Activated T-cell treated with anti-CD3 and anti-CD28 coated beads for 1 hour (primary cell): Measurements from ENCODE around the gene LYVE1.

Source experiments
- DNase-seq: peaks from one replicate; pipeline ENCODE4 v3.0.0-alpha.2; 2020; ENCODE audit warnings: low read depth

Gene LYVE1

DNA sequence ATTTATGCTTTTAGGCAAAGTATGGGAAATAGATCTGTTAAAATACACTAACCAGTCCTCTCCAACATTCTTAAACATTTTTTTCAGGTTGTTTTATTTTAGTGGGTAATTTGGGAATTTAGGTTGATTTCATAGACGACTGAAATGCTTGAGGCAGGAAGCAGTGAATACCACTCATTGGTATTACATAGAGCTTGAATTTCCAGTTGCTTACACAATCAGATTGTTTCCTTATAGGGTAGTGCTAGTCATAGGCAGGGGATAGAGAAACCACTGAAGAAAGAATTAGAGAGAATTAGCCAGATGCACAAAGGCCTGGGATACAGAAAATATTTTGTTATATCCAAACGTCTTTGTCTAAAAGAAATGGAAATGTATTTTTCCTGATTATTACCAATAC, 23.9 kb upstream of the LYVE1 start:
- no peak for DNase-seq

DNA sequence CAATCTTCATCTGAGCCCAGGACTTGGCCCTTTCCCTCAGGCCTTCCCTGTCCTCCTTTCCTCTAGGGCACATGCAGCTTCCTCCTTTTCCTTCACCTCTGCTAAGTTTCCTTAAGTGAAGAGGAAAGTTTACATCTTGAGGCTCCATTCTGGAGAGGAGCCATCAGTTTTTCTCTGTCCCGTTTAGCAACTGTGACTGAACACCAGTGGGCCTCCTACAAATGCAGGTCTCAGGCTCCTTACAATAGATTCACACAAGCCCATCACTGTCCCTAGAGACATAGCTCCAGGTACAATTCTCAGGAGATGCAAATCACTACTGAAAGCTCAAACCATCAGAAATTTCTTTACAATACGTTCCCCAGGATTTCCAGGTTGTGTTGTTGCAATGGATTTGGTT, 23.3 kb upstream of the LYVE1 start:
- DNase-seq: no peak

- no peak for DNase-seq
Observed at GRCh38 chr11:10590218-10590915, 21.9 kb upstream of the LYVE1 start.

DNA sequence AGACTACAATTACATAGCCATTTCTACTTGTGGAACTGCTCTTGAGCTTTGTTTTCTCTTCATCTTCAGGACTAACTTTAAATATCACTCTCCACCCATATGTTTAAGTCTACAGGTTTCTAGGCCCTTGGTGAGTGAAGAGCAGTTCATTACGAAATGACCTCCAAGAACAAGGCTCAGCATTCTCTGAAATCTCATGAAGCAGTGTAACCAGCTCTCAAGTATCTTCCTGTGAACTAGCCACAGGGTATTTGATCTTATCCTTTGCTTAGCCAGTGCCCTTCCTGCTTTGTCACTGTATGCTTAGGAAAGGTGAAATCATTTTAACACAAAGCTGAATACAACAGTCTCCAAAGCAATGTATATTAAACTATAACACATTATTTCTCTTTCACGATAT, 20.4 kb upstream of the LYVE1 start:
- DNase-seq: no peak

GRCh38 chr11:10587995-10588394, 19.5 kb upstream of the LYVE1 start:
- no peak for DNase-seq

GRCh38 chr11:10587388-10587787, 18.9 kb upstream of the LYVE1 start:
- DNase-seq: no peak

DNA sequence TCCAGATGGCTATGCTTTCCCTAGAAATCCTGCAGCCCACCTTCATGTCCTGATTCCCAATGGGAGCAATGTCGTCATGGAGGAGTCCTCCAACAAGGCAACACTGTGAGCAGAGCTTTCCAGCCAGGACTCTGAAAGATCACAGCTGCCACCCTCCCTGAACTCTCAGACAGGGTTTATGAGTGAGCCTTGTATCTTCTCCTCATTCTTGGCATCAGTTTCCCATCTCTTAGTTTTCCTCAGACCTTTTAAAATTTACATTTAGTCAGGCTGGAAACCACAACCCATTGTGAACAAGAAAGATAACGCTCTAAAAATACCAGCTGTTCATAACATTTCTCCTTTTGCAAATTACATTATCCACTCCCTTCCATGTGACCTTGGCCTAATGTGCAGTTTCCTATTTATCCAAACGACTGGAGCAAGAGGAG, 15.6 kb upstream of the LYVE1 start:
- DNase-seq: no peak

- DNase-seq: no peak
Observed at GRCh38 chr11:10581481-10582019, 13.1 kb upstream of the LYVE1 start.

DNA sequence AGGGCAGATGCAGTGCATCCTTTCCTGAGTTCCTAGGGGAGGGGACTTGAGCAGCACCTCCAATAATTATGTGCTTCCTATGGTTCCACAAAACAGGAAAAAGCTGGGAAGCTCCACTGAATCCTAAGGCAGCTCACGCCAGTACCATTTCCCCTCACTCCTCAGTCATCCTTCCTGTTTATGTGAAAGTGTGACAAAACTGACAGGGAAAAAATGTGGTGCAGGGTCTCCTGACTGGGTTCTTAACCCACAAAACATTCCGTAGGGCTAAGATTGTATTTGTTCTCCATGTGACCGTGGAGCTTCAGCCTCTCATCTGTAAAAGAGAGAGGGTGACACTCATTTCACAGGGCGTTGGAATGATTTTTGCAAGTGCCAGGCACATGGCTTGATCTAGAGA, 12.2 kb upstream of the LYVE1 start:
- no peak for DNase-seq

GRCh38 chr11:10579700-10580099, 11.2 kb upstream of the LYVE1 start:
- no peak for DNase-seq

- DNase-seq: no peak
Observed at GRCh38 chr11:10576035-10576398, 7.6 kb upstream of the LYVE1 start.

- DNase-seq: no peak
Observed at GRCh38 chr11:10575346-10576034, 7.0 kb upstream of the LYVE1 start.

GRCh38 chr11:10573556-10573955, 5.1 kb upstream of the LYVE1 start:
- DNase-seq: no peak

DNA sequence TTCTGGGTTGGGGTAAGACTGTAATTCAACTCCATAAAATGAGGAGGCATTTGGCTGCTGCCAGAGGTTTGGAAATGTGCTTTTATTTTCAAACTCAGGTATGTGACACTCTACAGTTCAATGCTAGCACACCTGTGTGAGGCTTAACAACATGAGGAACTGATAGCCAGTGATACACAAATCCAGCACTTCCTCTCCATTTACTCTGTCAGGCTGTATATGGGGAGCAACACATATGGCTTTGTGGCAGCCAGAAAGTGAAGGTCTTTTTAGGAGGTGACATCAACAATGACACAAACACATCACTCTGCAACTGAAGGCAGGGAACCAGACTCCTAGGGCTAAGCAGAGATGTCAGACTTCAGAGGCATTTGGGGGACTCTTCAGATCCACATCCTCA, 4.6 kb upstream of the LYVE1 start:
- no peak for DNase-seq

GRCh38 chr11:10572533-10572932, 4.1 kb upstream of the LYVE1 start:
- DNase-seq: no peak

GRCh38 chr11:10567446-10567845, 1.0 kb downstream of the LYVE1 start:
- no peak for DNase-seq

DNA sequence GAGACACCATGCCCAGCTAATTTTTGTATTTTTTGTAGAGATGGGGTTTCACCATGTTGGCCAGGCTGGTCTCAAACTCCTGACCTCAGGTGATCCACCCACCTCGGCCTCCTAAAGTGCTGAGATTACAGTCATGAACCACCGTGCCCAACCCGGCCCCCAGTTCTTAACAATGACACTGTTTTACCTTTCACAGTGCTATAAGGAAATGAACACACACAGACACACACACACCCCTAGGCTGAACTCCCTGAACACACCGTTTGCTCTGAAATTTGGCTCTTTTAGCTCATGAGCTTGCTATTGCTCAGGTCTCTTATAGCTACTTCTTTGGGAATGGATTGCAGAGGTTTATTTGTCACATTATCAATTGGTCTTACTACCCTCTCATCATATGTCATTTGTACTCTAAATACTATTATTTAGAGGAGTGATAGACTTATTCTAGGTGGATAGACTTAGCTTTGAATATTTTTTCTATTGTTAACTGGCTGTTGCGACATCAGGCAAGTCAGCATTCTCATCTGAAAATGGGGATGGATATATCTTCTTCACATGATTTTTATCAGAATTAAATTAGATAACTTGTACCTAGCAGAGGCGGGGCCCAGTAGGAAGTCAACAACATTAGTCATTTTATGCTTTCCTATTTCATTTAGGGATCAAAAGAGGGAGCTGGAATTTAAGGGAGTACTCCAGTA, 2.1 kb downstream of the LYVE1 start:
- DNase-seq: no peak

GRCh38 chr11:10565493-10565892, 3.0 kb downstream of the LYVE1 start:
- DNase-seq: no peak

DNA sequence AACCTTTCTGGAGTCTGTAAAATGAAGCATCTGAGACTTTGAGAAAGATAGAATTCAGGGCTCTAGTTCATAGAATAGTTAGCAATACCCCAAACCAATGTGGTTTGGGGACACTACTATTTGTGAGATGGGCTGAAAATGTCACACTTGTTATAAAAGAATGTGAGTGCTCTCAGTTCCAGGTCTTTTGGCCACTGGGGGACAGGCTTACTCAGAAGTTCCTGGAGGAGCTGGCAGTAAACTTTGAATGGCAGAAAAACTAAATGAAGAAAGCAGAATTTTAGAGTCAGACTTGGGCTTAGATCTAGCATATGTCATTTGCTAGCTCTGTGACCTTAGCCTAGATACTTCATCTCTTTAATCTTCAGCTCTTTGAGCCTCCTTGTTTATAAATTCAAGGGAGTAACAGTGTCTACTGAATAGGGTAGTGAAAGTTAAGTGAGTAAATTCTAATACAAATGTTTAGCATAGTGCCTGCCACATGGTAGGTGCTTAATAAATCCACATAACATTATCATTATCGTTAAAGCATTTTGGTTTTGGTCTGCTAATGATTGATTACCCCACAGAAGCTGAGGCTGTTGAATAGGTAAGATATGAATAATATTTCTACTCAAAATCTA, 3.7 kb downstream of the LYVE1 start:
- DNase-seq: no peak

DNA sequence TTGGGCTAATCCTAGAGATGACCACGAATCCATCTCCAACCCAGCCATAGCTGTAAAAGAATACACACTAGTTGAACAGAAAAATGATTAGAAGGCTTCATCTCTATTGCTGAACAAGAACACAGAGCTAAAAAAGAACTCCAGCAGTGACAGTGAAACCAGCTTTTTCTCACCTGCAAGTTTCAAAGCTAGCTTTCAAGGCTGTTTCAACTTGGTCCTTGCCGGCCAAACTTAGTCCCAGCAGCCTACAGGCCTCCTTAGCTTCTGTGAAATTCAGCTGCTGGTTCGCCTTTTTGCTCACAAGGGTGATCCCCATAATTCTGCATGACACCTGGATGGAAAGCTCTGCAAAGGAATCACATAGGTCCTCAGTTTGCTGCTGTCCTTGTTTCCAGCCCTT, 4.4 kb downstream of the LYVE1 start:
- DNase-seq: no peak

GRCh38 chr11:10561947-10562346, 6.5 kb downstream of the LYVE1 start:
- no peak for DNase-seq

- no peak for DNase-seq
Observed at GRCh38 chr11:10561043-10561818, 7.2 kb downstream of the LYVE1 start.
